NCI-H146 treated with DMSO at 0.1 percent for 48 hours (cell line): Measurements from ENCODE around the gene JPH3.
"Not testable (repeated sequence)": the region's sequence is repeated elsewhere in the genome, so short reads cannot be mapped to it uniquely, and the experiment has no call there.

Experiments
- DNase-seq: peaks from one replicate; lab custom pipeline; 2025; ENCODE audit not compliant: unreplicated experiment; lab: John Stamatoyannopoulos, UW

Gene JPH3

DNA sequence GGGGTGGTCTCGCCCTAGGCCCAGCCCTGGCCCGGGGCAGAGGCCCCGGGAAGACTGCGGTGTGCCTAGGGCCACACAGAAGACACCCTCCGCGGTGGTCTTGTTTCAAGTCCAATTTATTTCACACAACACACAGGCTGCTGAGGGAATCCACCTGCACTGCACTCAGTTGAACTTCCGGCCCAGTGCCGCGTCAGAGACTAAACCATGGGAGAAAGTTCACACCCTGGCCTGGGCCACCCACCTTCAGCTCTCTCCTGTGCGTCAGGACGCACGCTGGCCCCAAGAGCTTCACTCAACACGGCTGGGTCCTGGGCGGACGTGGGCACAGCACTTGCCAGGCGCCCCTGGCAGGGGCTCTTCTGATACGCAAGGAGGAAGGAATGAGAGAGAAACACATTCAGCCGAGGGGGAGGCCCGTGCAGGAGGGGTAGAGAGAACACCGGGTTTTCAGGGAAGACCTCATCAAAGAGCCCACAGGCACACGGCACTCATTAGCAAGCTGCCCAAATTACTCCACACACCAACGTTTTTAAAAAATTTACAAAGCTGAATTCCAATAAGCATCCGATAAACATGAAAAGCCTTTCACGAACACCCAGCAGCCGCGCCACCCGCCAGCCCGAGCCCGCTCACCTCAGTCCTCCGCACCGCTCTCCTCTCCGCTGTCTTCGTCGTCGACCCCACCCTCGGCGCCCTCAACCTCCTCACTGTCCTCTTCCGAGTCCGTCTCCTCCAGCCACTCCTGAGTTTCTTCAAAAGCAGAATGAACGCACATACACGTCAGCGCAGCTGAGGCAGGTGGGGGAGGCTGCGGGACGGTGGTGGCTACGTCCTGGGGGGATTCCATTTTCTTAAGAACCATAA is 105.6 kb downstream of the JPH3 start:
- DNase-seq = no peak

DNA sequence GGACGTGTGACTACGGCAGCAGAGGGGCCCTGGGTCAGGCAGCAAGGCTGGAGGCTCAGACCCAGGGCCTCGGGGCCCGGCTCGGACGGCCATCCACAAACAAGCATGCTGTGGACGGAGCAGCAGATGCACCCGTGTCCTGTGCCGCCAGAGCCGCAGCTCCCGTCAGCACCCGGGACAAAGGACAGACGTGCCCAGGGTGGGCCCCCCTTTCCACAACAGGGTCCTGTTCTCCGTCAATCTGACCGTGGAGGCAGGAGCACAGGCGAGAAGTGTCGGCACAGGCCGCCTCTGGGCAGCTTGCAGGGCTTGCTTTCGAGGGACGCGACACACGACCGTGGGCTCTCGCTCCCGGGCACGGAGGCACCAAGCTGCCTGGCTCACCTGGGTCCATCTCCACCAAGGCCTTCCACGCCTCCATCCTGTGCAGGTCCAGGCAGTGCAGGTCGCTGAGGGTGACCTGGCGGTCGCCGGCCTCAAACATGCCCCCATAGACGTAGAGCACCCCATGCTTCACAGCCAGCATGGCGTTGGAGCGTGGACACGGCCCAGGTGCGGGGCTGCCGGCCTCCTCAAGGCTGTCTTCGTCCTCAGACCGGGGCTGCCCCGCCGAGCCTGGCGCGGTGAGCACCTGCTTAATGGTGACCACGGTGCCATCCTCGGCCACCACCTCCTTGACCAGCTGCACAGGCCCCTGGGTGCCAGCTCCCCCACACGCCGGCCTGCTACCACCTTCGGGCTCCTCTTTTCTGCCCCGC is 106.8 kb downstream of the JPH3 start:
- no peak for DNase-seq

DNA sequence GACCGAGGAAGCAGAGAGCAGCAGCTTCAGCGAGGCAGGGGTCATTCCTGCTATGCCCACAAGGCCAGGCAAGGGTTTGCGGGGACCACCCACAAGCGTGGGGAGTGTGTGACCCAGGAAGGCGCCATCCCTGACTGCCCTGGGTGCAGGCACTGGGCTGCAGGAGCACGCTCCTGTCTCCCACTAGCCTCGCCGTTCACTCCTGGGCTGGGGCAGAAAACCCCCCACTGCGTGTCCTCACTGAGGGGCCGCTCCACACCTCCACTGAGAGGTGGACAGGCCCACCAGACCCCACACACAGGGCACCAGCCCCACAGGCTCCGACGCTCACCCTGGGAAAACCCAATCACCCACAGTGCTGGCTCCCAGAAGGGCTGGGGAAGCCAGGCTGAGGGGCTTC is 107.4 kb downstream of the JPH3 start:
- no peak for DNase-seq

DNA sequence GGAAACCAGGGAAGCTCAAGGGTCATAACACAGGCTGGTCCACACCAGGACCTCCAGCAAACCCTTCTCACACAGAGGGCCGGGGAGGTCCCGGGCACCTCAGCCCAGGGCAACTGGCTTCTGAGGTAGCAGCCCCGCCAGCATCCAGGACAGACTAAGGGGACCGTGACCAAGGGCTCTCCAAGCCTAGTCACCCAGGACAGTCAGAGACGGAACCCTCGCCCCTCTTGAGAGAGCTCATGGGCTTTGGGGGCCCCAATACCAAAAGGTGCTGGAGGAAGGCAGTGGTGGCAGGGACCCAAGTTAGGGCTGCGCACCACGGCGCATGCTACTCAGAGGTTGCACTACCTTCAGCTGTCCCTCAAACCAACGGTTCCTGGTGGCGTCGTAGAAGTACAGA is 108.6 kb downstream of the JPH3 start:
- DNase-seq = no peak

DNA sequence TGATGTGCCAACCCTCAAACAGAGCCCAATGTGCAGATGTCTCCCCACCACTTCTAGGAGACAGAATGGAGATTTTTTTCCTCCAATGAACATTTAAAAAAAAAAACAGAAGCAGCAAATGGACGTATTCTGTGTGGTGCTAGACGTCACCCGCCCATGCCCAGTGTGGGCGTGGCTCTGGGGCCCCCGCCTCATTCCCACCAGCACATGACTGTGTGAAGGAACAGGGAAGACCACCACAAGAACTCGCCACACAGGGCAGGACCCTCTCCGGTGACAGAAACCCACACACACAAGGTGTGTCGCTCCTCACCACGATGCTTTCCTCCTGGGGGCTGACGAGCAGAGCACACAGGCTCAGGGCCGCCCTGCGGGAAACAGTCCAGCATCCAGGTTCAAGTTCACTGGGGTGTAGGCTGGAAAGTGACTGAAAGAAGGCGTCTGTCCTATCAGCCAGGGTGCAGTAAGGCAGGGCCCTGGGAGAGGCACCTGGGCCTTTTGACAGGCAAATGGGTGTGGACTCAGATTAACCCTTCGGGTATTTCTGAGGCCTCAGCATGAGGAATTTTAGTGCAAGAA is 110.0 kb downstream of the JPH3 start:
- DNase-seq = no peak

DNA sequence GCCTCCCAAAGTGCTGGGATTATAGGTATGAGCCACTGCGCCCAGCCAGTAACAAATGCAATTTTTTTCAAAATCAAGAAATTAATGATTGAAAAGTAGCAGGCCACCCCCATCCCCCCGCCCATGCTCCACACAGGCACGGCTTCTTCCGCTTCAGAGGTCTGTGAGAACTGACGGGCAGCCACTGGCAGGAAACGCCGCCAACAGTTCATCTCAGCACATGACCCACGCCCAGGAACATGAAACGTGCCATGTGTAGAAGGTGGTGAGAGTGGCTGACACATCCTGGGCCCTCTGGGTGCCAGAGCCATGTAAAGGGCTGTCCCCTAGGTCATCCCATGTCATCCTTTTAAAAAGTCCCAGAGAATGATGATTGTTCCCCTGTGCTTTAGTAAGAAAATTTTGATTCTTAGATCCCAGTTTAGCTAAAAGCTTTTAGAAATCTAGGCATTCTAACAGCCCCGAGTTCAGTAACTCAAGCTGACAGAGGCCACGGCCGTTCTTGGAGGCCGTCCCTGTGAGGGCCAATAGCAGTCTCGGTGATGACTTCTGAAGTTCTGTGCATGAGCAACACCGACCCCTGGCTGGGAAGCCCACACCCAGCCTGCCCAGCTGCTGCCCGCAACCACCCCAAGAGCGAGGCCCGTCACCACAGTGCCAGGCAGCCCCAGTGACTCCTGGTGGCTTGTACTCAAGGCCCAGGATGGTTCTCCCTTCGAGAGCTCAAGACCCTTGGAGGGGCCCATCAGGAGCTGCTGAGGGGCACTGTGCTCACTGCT is 111.3 kb downstream of the JPH3 start:
- no peak for DNase-seq

DNA sequence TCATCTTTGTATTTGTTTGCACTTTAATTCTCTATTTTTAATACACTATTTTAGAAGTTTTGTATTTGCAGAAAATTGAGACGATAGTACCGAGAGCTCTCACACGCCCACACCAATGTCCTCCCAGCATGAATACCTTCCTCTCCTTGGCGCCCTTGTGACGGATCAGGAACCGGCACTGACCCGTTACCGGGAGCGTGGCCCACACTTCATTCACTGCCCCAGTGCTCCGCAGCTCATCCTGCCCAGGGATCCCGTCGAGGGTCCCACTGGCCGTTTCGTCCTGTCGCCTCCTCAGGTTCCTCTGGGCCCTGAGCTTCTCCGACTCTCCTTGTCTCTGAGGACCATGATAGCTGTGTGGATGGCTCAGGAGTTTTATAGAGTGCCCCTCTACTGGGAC is 112.9 kb downstream of the JPH3 start:
- DNase-seq = no peak

DNA sequence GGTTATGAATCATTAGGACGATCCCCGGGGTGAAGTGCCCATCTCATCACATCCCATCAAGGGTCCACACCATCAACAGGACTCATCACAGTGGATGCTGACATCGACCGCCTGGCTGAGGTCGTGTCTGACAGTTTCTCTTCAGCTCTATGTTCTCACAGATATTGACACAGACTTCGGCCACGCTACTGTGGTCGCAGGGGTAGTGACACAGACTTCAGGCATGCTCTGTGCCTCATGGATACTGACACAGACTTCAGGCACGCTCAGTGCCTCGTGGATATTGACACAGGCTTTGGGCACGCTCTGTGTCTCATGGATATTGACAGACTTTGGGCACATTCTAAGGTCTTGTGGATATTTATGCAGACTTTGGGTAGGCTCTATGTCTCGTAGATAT is 113.3 kb downstream of the JPH3 start:
- no peak for DNase-seq

DNA sequence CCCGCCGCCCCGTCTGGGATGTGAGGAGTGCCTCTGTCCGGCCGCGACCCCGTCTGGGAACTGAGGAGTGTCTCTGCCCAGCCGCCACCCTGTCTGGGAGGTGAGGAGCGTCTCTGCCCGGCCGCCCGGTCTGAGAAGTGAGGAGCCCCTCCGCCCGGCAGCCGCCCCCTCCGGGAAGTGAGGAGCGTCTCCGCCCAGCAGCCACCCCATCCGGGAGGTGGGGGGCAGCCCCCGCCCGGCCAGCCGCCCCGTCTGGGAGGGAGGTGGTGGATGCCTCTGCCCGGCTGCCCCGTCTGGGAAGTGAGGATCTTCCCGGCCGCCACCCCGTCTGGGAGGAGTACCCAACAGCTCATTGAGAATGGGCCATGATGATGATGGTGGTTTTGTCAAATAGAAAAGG is 116.5 kb downstream of the JPH3 start:
- DNase-seq = not testable (repeated sequence)

DNA sequence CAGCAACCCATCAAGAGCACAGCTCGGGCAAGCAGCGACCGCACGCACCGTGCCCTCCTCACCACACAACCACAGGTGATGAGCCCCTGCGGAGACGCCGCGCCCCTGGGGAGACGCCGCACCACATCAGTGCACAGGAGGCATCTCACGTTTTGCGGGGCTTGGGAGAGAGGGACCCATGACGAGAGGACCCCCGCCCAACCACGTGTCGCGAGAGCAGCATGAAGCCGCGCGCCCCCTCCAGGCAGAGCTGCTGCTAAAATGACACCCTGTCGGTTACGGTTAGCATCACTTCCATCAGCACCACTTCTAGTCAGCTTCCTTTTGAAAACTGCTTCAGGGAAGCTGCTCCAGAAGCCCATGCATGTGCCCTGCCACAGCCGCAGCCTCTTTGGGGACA is 118.1 kb downstream of the JPH3 start:
- no peak for DNase-seq

DNA sequence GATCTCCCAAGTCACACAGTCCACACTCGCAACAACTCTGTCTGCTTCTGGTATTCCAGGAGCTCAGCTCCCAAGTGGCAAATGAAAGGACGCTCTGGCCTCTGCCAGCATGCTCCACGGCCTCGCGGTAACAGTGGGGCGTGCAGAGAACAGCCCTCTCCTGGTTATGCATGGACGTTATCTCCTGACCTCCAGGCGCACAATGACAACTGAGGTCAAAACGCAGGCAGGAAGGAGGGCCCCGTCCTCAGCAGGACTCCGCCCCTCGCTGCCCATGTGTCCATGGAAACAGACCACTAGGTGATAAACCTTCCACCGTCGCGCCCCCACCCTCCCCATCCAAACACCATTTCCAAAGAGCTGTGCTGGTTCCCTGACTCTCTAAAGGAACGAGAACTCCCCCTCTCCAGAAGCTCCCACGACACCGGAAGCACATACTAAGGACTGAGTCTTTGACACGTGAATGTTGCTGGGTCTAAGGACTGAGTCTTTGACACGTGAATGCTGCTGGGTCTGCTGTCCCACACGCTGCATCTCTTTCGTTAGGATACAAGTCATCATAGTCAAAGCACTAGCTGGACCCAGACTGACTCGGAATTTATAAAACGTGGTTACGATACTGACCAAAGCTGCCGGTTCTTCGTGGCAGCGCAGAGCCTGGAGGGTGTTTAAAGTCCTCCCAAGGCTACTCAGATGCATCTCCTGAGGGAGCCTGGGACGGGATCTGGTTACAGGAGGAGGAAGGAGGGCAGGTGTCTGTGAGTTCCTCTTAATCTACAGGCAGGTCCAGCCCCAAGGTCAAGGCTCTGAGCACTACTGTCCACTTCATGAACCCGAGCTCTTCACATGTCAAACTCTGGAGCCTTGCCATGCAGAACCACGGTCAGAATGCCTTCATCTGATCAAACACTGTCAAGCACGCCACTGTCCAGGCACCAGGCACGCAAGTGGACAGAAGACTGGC is 119.6 kb downstream of the JPH3 start:
- no peak for DNase-seq

DNA sequence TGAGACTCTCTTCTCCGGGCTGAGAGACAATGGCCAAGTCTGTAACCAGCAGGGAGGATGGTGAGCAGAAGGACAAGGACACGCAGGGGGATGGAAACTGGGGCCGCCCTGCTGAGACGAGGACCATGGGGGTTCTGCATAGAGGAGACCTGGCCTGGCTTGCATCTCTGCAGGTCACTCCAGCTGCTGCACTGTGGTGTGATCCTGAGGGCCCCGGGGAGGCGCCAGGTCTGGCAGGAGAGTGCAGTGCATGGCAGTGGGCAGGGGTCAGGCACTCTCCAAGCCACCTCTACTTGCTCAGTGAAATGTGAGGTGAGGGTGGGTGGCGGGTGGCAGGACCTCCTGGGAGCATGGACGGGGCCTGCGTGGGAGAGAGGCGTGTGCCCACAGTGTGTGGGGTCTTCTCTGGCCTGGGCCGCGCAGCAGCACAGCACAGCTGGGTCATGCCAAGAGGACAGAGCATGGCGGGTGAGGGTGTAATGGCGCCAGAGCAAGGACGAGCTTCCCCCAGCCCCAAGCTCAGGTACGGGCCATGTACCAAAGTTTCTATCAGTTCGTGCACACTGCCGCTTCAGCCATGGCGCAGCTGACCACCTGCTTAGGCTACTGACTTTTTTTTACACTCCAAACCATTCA is 120.4 kb downstream of the JPH3 start:
- DNase-seq = no peak

DNA sequence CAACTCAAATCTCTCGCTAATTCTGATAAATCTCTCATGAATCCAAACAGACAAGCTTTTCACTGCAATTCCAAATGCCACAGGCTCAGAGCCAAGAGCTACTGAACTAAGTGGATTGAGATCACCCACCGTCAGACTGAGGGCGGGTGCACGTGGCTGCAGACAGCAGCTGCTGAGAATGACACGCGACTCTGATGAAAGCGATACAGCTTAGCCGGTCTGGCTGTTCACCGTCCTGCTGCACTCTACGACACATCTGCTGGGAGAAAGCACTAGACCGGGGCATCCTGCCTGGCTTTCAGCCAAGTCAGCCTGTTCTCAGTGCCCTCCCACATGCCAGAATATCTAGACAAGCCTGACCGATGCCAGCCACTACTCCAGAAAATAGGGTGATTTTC is 120.9 kb downstream of the JPH3 start:
- no peak for DNase-seq

DNA sequence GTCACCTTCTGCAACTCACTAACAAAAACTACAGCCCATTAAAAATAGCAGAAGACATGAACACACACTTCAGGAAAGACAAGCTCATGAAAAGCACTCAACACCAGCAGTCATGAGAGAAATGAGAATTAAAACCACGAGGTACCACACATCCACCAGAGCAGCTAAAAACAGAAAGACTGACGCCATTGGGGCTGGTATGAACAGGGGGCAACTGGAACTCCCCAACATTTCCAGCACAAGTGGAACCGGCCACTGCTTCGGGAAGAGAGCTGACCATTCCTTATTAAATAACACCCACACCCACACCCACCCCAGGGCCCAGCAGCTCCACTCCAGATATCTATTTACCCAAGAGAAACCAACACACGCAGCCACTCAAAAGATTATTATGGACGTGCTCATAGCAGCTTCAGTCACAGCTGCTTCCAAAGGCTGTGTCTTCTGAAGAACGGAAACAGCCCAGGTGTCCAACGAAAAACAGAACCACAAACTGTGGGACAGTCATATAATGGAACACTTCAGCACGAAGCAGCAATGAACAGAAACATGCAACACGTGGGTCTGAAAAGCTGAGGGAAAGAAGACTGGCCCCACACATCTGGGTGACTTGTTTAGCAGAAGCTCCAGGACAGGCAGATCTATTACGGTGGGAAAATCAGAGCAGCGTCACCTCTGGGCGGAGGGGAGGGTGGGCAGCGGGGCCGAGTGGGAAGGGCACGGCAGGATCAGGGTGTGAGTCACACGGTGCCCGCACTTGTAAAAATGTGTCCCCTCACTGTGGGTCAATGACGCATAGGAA is 122.4 kb downstream of the JPH3 start:
- no peak for DNase-seq

DNA sequence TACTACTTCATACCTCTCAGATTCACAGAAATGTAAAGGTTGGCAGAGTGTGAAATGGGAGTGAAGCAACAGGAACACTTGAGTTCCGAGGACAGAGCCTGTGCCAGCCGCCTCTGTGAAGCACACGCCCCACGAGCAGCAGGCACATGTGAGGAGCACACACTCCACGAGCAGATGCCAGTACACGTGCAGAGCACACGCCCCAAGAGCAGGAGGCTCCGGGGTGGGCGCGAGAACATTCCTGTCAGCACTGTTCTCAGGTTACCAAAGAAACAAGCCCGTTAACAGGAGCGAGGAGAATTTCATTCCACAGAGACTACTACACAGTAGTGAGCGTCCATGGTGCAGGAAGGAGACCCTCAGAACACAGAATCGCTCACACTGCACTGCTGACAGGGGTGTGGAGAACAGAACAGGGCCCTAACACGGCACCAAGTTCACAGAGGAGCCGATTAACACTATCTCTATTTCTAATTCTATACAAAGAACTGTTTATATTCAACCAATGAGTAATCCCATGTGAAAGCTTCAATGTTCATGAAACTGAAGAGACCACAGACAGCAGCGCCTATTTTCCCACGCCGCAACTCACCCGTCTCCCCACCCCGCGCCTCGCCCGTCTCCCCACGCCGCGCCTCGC is 123.4 kb downstream of the JPH3 start:
- DNase-seq = no peak

DNA sequence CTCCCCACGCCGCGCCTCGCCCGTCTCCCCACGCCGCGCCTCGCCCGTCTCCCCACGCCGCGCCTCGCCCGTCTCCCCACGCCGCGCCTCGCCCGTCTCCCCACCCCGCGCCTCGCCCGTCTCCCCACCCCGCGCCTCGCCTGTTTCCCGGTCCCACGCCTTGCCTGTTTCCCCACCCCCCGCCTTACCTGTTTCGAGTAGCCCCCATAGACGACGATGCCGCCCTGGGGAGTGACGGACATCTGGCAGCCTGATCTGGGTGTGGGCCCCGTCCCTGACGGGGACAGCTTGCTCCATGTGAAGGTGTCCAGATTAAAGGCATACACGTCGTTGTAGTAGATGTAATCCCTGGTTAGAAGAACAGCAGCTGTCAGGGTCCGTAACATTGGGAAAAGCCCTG is 124.3 kb downstream of the JPH3 start:
- not testable (repeated sequence) for DNase-seq

DNA sequence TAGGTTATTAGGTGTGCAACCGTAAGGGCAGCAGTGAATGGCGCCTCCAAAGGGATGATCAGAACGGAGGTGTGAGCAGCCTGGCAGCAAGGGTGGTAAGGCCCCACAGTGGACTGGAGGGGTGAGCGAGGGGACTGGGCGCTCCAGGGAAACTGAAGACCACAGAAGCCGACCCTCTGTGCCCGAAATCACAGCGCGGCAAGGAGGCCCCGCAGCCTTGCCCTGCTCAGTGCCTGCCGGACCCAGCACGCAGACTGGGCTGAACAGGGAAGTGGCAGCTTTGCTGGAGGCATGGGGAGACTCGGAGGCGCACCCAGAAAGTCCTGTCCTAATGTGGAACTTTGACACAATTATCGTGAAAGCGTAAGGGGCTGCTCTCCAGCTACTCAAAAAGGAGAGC is 125.0 kb downstream of the JPH3 start:
- DNase-seq = no peak

DNA sequence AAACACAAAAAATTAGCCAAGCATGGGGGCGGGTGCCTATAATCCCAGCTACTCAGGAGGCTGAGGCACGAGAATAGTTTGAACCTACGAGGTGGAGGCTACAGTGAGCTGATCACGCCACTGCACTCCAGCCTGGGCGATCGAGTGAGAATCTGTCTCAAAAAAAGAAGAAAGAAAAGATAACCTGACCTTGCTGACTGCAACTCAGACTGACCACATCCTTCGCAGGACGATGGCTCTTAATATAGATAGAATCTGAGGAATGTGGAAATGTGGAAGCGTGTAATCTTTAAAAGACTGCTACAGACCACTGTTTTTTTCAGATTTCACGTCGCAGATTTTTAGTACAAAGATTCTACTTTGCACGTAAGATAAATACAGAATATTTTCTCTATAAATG is 125.7 kb downstream of the JPH3 start:
- DNase-seq = no peak
